HCT116 (cell line): ENCODE measurements around the gene FCGR3A.
"Not testable (repeated sequence)": the region's sequence is repeated elsewhere in the genome, so short reads cannot be mapped to it uniquely, and the experiment has no call there.

Experiments
- CTCF ChIP-seq, 3 experiments: fragments of 200-600 bp in 1 of 3; sonication (generic) in 1 of 3; IDR thresholded peaks in 2 of 3; conservative IDR thresholded peaks in 1 of 3; 2 replicates each; pipeline ENCODE4 v1.5.1; 2012 to 2017; ENCODE audit warnings: low read depth in 2 of 3, low read length in 2 of 3, antibody characterized with exemption in 1 of 3, borderline replicate concordance in 1 of 3, control low read depth in 1 of 3, mild to moderate bottlenecking in 1 of 3, mixed read lengths in 1 of 3, mixed run types in 1 of 3, moderate library complexity in 1 of 3; ENCODE audit not compliant: insufficient read depth in 1 of 3
- SP1 ChIP-seq: IDR thresholded peaks from 2 replicates; pipeline ENCODE4 v1.6.1; 2012; ENCODE audit warnings: low read depth

- TF ChIP-seq SP1; CTCF (IDR thresholded peaks at IDR 0.05 in 2 of 3, conservative IDR thresholded peaks at IDR 0.05 in 1 of 3; ENCODE audit: borderline replicate concordance in 1 of 3, insufficient read depth in 1 of 3, low read depth in 2 of 3, low read length in 2 of 3): not testable (repeated sequence)
Measured at GRCh38 chr1:161557506-161558450, 8.2 kb upstream of the FCGR3A start.
